Breast epithelium (tissue), 4 donors: Measurements from ENCODE around the gene THSD4. TPM values are rescaled to one million over a fixed set of nuclear protein-coding genes. Genes with fewer than 3 reads are reported as not detected.

Experiments used
- DNase-seq, 2 donors: peaks; one replicate each; pipeline ENCODE4 v3.0.0-alpha.2; 2019; ENCODE audit warnings: low spot score in 2 of 2
- H3K27ac ChIP-seq, 2 donors: fragments of 200-600 bp; sonication (generic) in 1 of 2; one replicate each; pipeline ENCODE4 v1.5.1; 2016 to 2019; ENCODE audit warnings: mild to moderate bottlenecking in 1 of 2
- H3K27me3 ChIP-seq, 2 donors: fragments of 200-600 bp; sonication (generic) in 1 of 2; one replicate each; pipeline versions ENCODE4 v1.5.1 to v1.6.0; 2017 to 2019; ENCODE audit warnings: control low read depth in 1 of 2, mild to moderate bottlenecking in 1 of 2
- H3K36me3 ChIP-seq: fragments of 200-600 bp; one replicate; pipeline ENCODE4 v1.5.1; 2019
- H3K4me1 ChIP-seq, 2 donors: fragments of 200-600 bp; sonication (generic); one replicate each; pipeline ENCODE4 v1.5.1; 2016 to 2019; ENCODE audit warnings: control low read depth in 1 of 2
- H3K4me3 ChIP-seq, 3 donors: fragments of 200-600 bp; sonication (generic); 1 replicate in 2 of 3; 2 replicates in 1 of 3; pipeline ENCODE4 v1.5.1; 2016 to 2019; ENCODE audit warnings: mild to moderate bottlenecking in 3 of 3, moderate library complexity in 2 of 3
- H3K9me3 ChIP-seq, 2 donors: fragments of 200-600 bp; sonication (generic) in 1 of 2; one replicate each; pipeline ENCODE4 v1.5.1; 2016 to 2019; ENCODE audit warnings: control low read depth in 1 of 2
- POLR2A ChIP-seq: fragments of 450-650 bp; IDR thresholded peaks from one replicate; pipeline ENCODE4 v1.6.1; 2016; ENCODE audit warnings: antibody characterized with exemption, mild to moderate bottlenecking, moderate library complexity
- POLR2AphosphoS5 ChIP-seq, 3 donors: sonication (generic); formaldehyde crosslinking; IDR thresholded peaks; one replicate each; pipeline ENCODE4 v1.6.1; 2017; ENCODE audit warnings: antibody characterized with exemption in 3 of 3
- intact Hi-C: fragments of 100-400 bp; cut with DNase I; formaldehyde crosslinking; loops from one replicate; pipeline ENCODE4 v1.15.1; 2023; ENCODE audit warnings: low total_unique reads
- total RNA-seq, 3 donors: library from RNA; depleted of rRNA; stranded (reverse); fragments of >200 nt; gene quantifications; one replicate each; pipeline ENCODE4 v1.1.0, GENCODE V29; 2016
- TF ChIP-seq, protein P1 (sequence below), 3 donors: fragments of 450-650 bp; IDR thresholded peaks; one replicate each; pipeline ENCODE4 v1.5.1; 2016 to 2017; ENCODE audit warnings: antibody characterized with exemption in 3 of 3, mild to moderate bottlenecking in 3 of 3, moderate library complexity in 3 of 3

The THSD4 gene
- total RNA-seq, 3 donors from 2014 or later = 0.64 to 58.7 (median 41.3) TPM

DNA sequence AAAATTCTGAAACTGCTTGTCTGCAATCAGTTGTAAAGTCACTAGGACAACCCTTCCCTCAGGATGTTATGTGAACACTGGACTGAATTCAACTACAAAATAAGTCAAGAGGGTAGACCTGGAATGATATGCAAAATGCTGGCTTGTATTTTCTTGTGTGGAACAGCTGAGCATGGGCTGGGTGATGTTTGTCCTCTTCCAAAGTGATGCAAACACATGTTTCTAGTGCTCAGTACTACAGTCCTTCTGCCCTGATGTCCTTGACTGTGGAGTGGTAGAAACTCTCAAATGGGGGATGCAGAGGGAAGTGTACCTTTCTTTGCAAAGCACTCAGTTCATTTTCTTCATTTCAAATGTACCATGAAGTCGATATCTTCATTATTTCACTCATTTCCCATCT is 258.6 kb downstream of the THSD4 start:
- TF ChIP-seq, protein P1, sequence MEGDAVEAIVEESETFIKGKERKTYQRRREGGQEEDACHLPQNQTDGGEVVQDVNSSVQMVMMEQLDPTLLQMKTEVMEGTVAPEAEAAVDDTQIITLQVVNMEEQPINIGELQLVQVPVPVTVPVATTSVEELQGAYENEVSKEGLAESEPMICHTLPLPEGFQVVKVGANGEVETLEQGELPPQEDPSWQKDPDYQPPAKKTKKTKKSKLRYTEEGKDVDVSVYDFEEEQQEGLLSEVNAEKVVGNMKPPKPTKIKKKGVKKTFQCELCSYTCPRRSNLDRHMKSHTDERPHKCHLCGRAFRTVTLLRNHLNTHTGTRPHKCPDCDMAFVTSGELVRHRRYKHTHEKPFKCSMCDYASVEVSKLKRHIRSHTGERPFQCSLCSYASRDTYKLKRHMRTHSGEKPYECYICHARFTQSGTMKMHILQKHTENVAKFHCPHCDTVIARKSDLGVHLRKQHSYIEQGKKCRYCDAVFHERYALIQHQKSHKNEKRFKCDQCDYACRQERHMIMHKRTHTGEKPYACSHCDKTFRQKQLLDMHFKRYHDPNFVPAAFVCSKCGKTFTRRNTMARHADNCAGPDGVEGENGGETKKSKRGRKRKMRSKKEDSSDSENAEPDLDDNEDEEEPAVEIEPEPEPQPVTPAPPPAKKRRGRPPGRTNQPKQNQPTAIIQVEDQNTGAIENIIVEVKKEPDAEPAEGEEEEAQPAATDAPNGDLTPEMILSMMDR (IDR thresholded peaks at IDR 0.05) = no peak
- TF ChIP-seq POLR2AphosphoS5 (IDR thresholded peaks at IDR 0.05) = no peak
- TF ChIP-seq POLR2A = no peak
- no peak overlapping the region for H3K4me3 ChIP-seq
- intact Hi-C loops = no loop called here
- no peaks in the 10 kb centered on the region for H3K27me3 ChIP-seq
- DNase-seq = no peak
- H3K27ac ChIP-seq = no peak overlapping the region
- no peaks in the 10 kb centered on the region for H3K36me3 ChIP-seq
- no peaks in the 10 kb centered on the region for H3K9me3 ChIP-seq
- no peaks in the 10 kb centered on the region for H3K4me1 ChIP-seq

DNA sequence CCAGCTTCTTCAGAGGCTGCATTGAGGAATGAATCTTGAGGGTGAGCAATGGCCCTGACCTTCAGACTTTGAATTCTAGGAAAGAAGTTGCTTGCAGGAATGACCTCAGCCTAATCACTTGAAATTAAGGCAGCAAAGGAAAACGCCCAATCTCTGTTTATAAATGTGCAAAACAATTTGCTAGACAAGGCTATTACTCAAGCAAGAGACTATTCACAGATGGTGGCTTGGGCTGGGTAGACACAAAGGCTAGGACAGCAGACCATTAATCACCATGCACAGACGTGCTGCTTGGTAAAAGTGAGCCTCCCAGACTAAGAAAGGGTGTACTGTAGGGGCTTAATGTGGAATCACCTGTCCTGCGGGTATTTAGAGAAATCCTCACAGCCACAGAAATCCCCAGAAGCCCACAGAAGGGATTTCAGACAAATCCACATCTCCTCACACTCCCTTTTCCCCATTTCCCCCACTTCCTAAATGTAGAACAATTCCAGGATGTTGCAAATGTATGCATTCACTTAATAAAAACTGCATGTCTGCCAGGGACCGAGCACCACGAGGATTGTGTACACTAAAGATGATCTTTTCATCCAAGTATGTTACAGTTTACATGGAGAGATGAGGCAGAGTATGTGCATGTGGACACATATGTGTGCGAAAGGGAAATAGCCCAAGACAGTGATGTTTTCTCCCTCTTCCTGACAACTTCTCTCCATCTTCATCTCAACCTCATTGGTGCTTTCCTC is 259.5 kb downstream of the THSD4 start:
- DNase-seq = no peak
- Histone ChIP-seq H3K27ac (no peak overlapping the region), H3K9me3 (no peaks in the 10 kb centered on the region), H3K4me3 (no peak overlapping the region), H3K4me1 (no peaks in the 10 kb centered on the region), H3K36me3 (no peaks in the 10 kb centered on the region), H3K27me3 (no peaks in the 10 kb centered on the region)
- TF ChIP-seq, protein P1 (IDR thresholded peaks at IDR 0.05) = no peak
- TF ChIP-seq POLR2AphosphoS5 (IDR thresholded peaks at IDR 0.05) (no peak), POLR2A (no peak)
- intact Hi-C loops = no loop called here

DNA sequence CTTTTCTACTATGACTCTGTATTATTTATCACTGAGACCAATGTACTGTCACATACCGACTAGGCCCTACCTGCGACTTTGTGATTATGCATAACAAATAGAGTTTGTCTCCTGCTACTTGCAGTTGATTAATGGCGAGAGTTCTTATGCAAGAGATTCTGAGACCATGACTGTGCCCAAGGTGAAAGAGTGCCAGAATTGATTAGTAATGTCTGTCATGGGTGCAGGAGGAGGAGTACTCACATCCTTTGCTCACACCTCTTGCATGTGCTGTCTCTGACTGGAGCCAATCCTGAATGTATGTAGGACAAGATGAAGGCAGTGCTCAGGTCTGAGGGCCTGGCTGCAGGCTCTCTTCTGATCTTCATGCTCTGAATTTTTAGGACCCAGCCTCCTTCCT is 260.7 kb downstream of the THSD4 start:
- Histone ChIP-seq H3K4me3 (no peak overlapping the region), H3K27ac (no peak overlapping the region), H3K36me3 (no peaks in the 10 kb centered on the region), H3K9me3 (no peaks in the 10 kb centered on the region), H3K27me3 (no peaks in the 10 kb centered on the region), H3K4me1 (no peaks in the 10 kb centered on the region)
- no peak for DNase-seq
- intact Hi-C loops = no loop called here
- no peak for TF ChIP-seq POLR2A
- TF ChIP-seq POLR2AphosphoS5 (IDR thresholded peaks at IDR 0.05) = no peak
- TF ChIP-seq, protein P1 (IDR thresholded peaks at IDR 0.05) = no peak

DNA sequence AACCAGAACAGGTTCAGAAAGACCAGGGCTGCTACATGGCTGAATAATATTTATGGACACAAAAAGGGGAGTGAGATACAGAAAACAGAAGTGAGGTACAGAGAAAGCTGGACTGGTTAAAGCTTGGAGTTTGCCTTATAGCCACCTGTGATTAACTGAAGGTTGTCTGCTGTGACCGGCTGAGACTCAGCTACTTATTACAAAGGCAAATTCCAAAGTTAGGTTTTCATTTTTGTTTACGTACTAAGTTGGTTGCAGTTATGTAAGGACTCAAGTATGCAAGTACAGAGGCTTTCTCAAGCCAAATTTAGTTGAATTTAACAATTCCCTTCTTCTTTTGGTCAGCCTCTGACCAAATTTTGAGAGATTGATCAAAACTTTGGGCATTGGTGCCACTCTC is 264.6 kb downstream of the THSD4 start:
- intact Hi-C loops = no loop called here
- H3K27ac ChIP-seq = no peak overlapping the region

DNA sequence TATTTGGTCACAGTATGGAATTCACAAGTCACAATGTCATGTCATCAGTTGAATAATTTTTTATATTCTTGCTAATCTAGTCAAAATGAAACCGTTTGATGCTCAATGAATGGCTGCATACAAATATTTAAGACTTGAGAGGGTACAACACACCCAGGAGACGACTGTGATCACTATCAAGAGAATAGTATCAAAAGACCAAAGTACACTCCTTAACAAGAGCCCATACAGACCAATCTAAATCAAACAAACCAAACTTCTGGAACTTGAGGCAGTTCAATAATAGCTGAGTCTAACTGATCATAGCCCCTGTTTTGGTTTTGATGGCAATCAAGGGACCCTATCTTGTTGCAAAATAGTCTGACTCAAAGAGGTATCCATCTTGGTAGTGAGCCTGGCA is 265.1 kb downstream of the THSD4 start:
- H3K4me1 ChIP-seq = no peaks in the 10 kb centered on the region
- no peak overlapping the region for H3K4me3 ChIP-seq
- no peak for TF ChIP-seq POLR2AphosphoS5 (IDR thresholded peaks at IDR 0.05)
- no peak for TF ChIP-seq POLR2A
- TF ChIP-seq, protein P1 (IDR thresholded peaks at IDR 0.05) = no peak
- no peak overlapping the region for H3K27ac ChIP-seq
- intact Hi-C loops = no loop called here
- no peaks in the 10 kb centered on the region for H3K36me3 ChIP-seq
- H3K27me3 ChIP-seq = no peaks in the 10 kb centered on the region
- DNase-seq = no peak
- no peaks in the 10 kb centered on the region for H3K9me3 ChIP-seq

More for the DNA sequence above, 264.6 kb downstream of the THSD4 start:
- Histone ChIP-seq H3K27me3 (no peaks in the 10 kb centered on the region), H3K36me3 (no peaks in the 10 kb centered on the region), H3K4me1 (no peaks in the 10 kb centered on the region), H3K4me3 (no peak overlapping the region), H3K9me3 (no peaks in the 10 kb centered on the region)
- DNase-seq = no peak
- TF ChIP-seq, protein P1 (IDR thresholded peaks at IDR 0.05) = no peak
- no peak for TF ChIP-seq POLR2A
- no peak for TF ChIP-seq POLR2AphosphoS5 (IDR thresholded peaks at IDR 0.05)
